NCI-H510A treated with DMSO at 0.1 percent for 48 hours (cell line): ENCODE results near the gene ADARB2.

Experiments
- DNase-seq: peaks from one replicate; lab custom pipeline; 2025; lab: John Stamatoyannopoulos, UW

Gene ADARB2

DNA sequence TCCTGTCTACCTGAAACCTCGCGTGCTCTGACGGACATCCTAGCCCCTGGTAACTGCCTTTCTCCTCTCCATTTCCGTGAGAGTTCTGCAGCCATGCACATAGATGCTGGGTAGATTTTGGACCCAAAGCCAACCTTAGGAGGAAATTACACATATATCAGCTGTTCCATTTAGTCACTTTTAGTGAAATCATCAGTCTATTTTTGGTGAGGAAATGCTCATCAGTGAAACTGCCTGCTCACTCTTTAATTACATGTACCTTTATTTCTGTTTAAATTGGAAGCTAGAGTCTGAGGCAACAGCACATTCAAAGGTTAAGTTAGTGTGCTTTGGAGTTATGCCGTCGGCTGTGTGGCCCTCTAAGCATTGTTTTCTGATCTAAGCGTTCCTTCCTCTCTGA lies 449.8 kb downstream of the ADARB2 start:
- no peak for DNase-seq

DNA sequence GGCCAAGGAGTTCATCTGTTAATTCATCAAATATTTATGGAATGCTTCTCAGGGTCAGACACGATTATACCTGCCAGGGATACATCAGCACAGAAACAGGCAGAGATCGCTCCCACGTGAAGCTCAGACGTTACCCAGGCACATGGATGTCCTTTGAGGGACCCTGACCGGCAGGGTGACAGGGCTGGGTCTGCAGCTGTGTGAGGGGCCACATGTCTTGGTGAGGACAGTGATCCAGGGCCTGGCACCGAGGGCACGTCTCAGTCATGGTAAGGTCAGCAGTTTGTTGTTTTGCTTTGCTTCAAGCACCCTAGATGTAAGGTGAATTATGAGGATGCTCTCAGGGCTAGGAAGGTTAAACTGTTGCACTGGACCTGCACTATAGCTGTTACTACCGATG lies 453.2 kb downstream of the ADARB2 start:
- no peak for DNase-seq

DNA sequence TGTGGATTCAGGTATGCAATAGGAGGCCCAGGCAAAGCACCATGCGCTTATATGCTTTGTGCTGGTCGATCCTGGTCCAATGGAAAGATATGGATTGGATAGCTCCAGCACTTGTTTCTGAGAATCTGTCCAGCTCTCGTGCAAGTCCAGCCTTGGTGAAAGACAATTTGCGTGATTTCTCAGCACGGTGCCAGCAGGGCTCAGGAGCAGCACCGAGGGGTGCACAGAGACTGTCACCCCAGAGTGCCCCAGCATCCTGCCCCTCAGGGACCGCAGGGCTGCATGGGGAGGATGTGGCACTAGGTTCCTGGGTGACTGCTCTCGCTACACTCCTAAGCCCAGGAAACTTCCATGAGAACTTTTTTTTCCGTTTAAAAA lies 455.9 kb downstream of the ADARB2 start:
- DNase-seq: no peak

DNA sequence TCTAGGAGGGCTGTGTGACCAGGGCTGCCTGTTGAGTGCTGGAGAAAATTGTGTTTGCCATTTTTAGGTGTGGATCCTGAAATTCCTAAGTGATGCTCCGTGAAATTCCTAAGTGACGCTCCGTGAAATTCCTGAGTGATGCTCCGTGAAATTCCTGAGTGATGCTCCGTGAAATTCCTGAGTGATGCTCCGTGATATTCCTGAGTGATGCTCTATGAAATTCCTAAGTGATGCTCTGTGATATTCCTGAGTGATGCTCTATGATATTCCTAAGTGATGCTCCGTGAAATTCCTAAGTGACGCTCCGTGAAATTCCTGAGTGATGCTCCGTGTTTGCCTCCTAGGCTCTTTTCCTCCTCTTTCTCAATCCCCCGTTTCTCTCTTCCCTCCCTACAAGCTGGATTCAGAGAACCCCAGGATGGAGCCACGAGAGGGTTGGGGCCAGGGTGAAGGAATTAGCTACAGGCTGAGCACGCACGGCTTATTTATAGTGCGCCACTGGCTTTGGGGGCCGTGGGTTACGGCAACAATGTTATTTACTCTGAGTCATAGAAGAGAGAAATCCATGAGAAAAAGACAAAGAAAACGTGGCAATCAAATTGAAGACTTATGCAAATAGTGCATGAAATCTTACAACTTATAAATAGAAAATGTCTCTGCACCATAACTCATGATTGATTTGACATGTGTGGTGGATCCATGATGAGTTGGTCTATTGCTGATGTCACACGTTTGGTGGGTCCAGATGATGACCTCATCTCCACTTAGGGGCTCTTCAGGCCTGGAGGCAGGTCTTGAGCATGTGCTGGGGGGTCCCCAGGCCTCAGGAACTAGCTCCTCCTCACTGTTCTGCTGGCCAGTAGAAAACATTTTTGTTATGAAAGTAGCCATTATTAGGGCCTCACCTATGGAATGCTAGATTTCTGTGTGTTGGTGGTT lies 456.6 kb downstream of the ADARB2 start:
- no peak for DNase-seq

DNA sequence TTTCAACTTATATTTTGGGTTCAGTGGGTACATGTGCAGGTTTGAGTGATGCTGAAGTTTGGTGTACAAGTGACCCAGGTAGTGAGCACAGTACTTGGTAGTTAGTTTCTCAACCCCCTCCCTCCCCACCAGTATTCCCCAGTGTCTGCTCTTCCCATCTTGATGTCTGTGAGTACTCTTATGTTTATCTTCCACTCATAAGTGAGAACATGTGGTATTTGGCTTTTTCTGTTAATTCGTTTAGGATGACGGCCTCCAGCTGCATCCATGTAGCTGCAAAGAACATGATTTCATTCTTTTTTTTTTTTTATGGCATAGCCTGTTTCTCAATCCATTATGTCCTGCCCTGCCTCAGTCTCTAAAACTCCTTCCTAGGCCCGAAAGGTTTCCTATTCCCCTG lies 459.0 kb downstream of the ADARB2 start:
- no peak for DNase-seq

DNA sequence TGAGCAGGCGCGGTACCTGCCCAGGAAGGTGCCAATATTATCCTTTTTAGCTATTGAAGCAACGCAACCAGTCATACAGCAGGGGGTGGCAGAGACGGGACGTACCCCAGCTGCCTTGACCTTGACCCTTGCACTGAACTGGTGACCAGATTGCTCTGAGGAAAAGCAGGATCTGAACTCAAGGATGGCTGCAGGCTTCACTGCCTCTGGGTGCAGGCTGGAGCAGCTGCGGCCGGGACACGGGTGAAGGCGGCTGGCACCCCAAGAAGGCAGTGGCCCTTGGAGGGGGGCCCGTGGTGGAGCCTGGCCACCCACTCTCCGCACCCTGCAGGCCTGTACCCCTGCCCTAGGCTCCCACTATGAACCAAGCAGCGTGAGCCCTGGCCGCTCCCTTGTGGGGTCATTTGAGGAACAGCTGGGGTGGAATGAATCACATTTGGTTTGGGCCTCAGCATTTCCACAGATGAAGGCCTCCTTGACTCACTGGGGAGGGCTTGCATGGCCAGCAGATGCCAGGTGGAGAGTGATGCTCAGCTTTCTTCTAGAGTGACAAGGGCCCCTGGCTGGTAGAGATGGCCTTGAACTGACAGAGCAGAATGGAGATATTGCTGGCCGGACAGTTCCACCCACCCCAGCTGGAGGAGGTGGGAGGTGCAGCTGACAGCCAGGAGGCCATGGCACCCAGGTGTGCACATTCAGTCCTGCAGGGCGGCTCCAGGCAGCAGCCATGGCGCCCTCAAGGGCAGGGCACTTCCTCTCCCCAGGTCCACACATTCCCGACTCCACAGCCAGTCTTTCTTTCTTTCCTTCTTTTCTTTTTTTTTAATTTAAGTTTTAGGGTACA lies 462.4 kb downstream of the ADARB2 start:
- DNase-seq: no peak

DNA sequence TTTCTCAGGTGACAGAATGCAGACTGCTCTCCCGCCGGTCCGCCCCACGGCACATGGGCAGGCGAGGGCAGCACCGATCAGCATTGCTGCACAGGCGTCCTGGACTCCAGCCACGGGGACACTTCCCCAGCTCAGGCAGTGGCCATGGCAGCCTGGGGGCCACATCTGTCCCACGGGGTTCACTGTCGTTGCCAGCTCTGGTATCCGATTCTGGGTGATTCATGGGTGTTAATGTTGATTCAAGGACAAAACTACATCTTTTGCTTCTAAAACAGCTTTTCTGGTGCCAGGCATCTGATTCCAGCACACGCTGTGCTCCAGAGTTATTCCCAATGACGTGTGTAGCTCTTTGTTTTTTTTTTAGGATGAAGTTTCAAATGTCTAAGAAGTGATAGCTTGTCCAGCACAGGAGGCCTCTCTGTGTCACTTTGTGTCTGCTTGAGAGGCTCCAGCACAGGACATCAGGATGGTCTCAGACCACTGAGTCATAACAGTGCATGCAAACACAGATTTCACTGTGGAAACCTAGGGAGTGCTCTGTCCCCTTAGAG lies 463.1 kb downstream of the ADARB2 start:
- no peak for DNase-seq

DNA sequence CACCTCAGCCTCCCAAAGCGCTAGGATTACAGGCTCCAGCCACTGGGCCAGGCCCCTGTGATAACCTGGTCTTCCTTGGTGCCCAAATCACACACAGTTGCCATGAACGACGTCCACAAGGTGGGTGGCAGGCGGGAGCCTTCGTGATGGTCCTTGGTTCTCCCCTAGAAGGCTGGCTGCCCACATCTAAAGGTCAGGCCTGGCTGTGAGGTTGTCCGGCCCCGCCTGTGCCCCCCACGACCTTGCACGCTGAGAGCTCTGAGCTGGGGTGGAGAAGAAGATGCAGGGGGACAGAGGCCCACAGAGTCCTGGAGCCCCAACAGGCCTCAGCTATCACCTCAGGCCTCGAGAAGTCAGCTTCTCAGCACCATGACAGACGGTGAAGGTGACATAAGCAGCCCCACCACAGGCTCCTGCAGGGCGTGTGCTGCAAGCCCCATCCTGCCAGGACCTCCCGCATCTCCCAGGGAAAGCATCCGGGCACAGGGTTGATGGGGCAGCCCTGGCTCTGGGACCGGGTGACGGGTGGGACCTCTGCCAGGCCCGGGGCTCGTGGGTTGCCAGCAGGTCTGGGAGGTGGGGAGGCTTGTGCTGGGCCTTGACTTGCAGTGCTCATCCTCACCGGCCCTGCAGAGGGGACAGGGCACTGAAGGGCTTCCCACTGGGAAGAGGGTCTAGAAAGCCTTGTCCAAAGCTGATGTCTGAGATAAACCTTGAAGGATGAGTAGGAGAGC lies 463.8 kb downstream of the ADARB2 start:
- DNase-seq: no peak

DNA sequence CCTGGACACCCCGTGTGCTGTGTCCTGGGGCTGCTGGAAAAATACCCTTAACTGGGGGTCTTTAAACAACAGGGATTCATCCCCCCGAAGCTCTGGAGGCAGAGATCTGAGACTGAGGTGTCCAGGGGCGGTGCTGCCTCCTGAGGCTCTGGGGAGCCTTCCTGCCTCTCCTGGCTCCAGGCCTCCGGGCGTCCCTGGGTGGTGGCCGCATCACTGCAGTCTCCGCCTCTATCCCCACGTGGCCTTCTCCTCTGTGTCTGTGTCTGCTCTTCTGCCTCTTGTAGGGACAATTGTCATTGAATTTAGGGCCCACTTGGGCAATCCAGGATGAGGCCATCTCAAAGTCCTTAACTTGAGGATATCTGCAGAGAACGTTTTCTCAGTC lies 464.6 kb downstream of the ADARB2 start:
- no peak for DNase-seq

DNA sequence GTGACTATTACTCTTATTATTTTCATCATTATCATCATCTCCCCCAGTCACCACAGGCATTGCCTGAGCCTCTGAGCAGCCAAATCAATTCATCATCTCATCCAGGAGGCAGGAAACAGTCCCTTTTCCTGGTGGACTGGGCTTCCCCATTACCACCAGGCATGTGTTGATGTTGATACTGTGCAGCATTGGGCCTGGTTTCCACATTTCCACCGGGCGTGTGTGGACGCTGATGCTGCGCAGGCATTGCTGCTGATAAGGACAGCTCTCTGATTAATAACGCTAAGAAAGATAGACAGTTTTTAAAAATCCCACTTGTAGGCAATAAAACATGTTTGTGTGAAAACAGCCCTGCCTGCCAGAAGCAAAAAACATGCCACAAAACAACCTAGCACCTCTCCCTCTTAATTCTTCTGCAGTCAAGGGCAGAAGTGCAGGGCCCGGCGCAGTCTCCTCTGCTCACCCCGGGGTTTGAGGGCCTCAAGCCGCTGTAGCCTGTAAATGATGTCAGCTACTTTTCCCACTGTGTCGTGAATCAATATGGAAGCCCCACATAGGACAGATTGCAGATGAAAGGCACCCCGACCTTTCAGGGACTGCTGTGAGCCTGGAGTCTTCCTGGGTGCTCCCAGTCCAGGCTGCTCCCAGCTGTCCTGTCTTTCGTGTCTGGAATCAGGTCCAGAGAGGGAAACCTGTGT lies 465.1 kb downstream of the ADARB2 start:
- no peak for DNase-seq

DNA sequence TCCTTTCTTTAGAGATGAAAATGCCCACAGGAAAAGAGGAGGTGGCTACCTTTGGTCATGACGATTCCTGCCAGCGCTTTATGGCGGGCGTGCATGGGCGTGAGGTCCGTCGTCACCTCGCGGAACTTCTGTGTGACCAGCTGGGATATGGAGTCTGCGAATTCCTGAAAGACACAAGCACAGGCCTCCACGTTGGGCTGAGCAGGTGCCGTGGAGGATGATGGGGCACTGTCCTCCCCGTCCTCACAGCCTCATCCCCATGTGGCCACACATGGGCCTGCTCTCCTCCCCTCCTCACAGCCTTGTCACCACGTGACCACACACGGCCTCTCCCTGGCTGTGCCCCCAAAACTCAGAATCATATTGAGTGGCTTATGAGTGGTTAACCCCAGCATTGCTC lies 466.4 kb downstream of the ADARB2 start:
- DNase-seq: no peak

DNA sequence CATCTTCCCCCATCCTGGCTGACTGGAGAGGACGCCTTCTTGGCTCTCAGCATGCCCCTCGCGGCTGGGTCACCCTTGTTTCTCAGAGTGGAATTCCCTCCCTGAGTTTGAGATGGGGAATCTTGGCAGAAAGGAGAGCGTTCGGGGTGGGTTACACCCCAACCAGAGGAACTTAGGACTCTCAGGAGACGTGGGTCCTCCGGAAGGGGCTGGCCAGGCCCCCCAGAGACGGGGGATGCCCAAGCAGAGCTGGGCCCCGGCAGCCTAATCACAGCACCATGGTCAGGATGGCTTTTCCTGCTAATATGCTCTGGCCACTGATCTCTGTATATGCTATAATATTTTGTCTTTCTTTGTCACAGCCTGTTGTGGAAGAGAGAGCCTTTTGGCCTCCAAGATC lies 466.8 kb downstream of the ADARB2 start:
- no peak for DNase-seq

DNA sequence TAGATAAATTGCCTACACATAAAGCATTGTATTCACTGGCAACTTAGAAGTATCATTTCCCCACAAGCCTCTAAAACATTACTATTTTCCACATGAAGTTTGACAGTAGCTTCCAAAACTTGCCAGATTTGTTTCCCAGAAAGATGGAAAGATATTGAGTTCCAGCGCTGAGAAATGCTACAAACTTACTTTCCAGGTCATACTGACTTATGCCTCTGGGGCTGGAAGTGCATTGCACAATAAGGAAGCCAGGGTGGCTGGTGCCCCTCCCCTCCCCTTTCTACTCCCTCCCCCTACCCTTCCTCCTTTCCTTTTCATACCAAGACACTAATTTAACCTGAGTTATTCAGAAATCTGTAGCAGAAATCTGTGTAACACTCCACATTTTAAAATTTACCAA lies 468.5 kb downstream of the ADARB2 start:
- DNase-seq: no peak

DNA sequence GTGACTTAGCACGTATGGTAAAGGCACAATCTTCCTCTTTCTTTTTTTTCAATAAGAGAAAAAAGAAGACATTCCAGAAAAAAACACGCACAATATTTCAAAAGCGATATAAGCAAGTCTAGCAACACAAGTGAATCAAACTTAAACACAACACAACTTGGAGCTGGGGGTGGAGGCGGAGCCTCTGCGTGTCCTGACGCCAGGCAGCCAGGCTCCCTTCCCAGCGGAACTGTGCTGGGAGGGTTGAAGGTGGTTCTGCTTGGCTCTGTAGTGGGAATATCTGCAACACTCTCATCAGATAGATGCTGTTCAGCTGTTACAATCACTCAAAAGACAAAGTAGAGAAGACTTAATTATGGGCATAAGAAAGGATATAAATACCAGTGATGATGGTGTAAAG lies 469.8 kb downstream of the ADARB2 start:
- DNase-seq: no peak

DNA sequence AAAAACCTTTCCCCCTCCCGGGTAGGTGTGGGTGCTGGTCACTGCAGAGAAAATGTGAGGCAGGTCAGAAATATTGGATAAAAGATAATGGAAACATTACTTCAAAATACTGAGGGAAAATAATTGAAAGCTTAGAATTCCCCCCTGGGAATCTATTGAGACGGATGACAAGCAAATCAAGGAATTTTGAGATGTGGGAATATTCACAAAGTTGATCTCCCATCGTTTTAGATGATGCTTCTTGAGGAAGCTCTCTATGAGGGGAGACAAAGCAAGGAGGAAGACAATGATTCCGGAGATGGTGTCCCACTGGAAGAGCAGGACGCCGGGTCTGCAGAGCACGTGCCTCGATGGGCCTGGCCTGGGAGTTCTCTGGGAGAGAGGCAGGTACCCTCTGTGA lies 470.2 kb downstream of the ADARB2 start:
- no peak for DNase-seq

DNA sequence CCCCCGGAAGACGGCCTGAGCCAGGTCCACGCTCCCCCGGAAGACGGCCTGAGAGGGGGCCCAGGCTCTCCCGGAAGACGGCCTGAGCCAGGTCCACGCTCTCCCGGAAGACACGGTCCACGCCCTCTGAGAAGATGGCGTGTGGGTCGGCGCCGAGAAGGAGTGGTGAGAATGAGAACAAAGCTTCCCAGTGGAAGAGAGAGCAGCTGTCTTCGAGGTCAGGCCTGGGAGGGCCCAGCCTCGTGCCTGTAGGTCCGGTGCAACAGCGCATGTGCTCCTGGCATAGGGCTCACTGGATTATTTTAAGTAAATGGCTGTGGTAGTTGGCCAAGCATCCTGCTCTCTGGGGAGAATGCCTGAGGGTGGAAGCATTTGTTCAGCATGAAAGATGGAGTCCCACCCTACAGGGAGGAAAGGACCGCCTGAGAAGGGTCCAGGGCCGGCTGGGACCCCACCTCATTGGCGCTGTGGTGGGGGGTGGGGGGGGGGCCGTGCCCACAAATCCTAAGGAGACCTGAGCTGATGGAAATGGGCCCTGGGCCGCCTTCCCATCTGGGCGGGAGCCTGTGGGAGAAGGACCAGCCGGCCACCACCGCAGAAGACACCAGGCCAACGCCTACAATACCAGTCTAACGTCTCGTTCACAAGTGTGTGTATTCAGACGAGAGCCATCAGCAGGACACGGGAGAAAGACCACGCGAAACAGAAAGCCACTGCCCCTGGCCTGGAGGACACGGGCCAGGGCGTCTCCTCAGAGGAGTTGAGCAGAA lies 471.1 kb downstream of the ADARB2 start:
- no peak for DNase-seq

DNA sequence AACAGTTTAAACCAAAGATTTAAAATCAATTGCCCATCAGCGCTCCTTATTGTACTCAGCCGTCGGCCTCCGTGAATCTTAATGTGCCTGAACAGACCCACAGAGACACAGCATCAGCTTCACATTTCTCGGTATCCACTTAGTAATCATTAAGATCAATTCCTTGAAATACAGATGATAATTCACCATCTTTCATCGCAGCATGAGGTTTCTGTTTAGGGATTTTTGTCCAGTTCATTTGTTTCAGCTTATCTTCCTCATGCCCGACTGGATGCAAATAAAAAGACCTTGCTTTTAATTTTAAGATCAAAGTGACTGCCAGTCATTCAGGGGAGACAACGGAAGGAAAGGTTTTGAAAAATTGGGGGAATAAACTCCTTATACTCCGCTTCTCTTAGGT lies 473.3 kb downstream of the ADARB2 start:
- no peak for DNase-seq

DNA sequence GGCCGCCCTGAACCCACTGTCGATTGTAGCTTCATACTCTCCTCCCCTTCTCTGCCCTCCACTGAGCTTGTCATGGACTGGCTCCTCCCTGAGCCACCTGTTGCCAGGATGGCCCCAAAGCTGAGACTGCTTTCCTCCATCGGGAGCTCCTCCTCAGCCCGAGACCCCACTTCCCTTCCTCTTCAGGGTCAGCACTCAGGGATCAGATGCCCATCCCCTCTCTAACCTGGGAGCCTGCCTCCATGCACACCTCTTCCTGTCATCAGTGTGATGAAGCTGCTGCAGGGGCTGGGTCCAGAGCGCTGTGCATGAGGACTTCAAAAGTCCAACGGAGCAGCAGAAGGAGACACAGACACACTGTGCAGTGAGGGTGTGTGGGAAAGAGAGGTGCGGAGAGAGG lies 480.1 kb downstream of the ADARB2 start:
- no peak for DNase-seq

DNA sequence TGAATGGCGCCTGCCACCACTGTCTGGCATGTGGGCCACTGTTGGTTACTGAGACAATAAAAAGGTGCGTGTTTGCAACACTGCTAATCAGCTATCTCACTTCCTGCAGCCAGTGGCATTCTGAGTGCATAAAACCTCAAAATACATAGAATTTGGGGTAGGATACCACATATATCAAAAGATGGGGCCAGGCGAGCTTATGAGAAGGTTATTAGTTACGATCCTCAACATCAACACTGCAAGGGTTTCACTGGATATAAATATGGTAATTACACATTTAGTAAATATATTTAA lies 480.9 kb downstream of the ADARB2 start:
- no peak for DNase-seq

DNA sequence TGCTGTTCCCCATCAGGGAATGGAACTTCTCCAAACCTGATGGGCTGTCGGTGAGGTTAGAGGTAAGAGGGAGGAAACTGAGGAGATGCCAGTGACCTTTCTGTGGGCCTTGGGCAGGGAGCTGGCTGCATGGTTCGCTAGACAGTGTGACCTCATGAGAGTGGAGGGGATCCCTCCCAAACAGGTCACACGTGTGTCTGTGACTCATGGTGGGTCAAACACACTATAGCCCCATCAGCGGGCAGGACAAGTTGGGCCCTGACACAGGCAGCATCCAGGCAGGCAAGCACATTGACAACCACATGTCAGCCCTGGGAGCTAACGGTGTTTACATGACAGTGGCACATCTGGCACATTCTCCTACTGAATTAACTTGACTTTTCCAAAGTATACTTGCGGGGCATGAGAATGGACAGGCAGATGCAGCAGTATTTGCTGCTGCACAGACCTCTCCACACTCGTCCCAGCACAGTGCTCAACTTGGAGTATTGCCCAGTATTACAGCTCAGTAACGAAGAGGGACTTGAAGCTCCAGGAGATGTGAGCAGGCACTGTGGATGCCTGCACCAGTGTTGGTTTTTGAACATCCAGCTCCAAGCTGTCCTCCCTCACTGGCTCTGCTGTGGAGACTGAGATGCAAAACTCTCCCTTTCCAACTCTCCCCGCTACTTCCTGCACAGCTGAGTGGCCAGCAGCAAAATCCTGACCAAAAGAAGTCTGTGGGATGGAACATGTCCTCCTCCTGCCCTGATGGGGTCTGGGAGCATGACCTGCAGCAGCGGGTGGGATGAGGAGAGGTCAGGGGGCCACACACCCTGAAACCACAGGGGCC lies 481.5 kb downstream of the ADARB2 start:
- DNase-seq: no peak
